A673 (cell line): ENCODE results near the gene CYSTM1. TPM values are rescaled to one million over a fixed set of nuclear protein-coding genes. Genes with fewer than 3 reads are reported as not detected.

Source experiments
- BruUV-seq: library from RNA; stranded (reverse); fragments of 400-500 nt; replicated peaks from 2 replicates; lab custom pipeline; 2021; lab: Mats Ljungman, UMichigan
- CTCF ChIA-PET: fragments of 300-600 bp; sonication (Branson Sonifier 250); formaldehyde crosslinking; loops from one replicate; lab custom pipeline; 2022; ENCODE audit warnings: antibody characterized with exemption; lab: Charles Lee
- POLR2A ChIA-PET: fragments of 300-600 bp; sonication (Branson Sonifier 250); formaldehyde crosslinking; loops from one replicate; lab custom pipeline; 2022; ENCODE audit warnings: antibody characterized with exemption; ENCODE audit not compliant: low non-redundant PET; lab: Charles Lee
- DNase-seq: peaks from one replicate; pipeline ENCODE4 v3.0.0-alpha.2; 2015; ENCODE audit warnings: low spot score
- H3K27ac ChIP-seq: fragments of 200-600 bp; sonication (generic); 2 replicates; pipeline ENCODE4 v1.5.1; 2016; ENCODE audit warnings: mixed run types, low read depth, mild to moderate bottlenecking, mixed read lengths, antibody characterized with exemption, low read length; ENCODE audit not compliant: poor library complexity, severe bottlenecking
- H3K27me3 ChIP-seq: fragments of 200-600 bp; sonication (generic); replicated peaks from 2 replicates; pipeline ENCODE4 v1.6.1; 2017; ENCODE audit warnings: mixed run types, low read depth, mild to moderate bottlenecking, mixed read lengths, antibody characterized with exemption, low read length; ENCODE audit not compliant: insufficient read depth, poor library complexity
- H3K36me3 ChIP-seq: fragments of 200-600 bp; sonication (generic); 2 replicates; pipeline ENCODE4 v1.6.1; 2016; ENCODE audit warnings: mixed run types, mild to moderate bottlenecking, mixed read lengths, antibody characterized with exemption, low read length; ENCODE audit not compliant: insufficient read depth, poor library complexity, severe bottlenecking
- H3K4me1 ChIP-seq: fragments of 200-600 bp; sonication (generic); 2 replicates; pipeline ENCODE4 v1.6.1; 2017; ENCODE audit warnings: mixed run types, mild to moderate bottlenecking, mixed read lengths, antibody characterized with exemption, low read length; ENCODE audit not compliant: insufficient read depth, poor library complexity, severe bottlenecking
- H3K4me3 ChIP-seq: fragments of 200-600 bp; sonication (generic); 2 replicates; pipeline ENCODE4 v1.5.1; 2016; ENCODE audit warnings: low read depth, mixed run types, mild to moderate bottlenecking, mixed read lengths, low read length; ENCODE audit not compliant: poor library complexity, severe bottlenecking
- H3K9me3 ChIP-seq: fragments of 200-600 bp; sonication (generic); 2 replicates; pipeline ENCODE4 v1.6.1; 2016; ENCODE audit warnings: mixed run types, low read depth, mild to moderate bottlenecking, mixed read lengths, antibody characterized with exemption, low read length; ENCODE audit not compliant: poor library complexity, severe bottlenecking
- EZH2 ChIP-seq: fragments of 200-600 bp; sonication (generic); IDR thresholded peaks from 2 replicates; pipeline ENCODE4 v1.6.1; 2017; ENCODE audit warnings: borderline replicate concordance, low read depth, mild to moderate bottlenecking, mixed read lengths, antibody characterized with exemption, low read length; ENCODE audit not compliant: poor library complexity, severe bottlenecking
- intact Hi-C: fragments of 100-400 bp; cut with micrococcal nuclease; formaldehyde crosslinking; loops from one replicate; pipeline ENCODE4 v1.10.0; 2022; ENCODE audit not compliant: unreplicated experiment
- total RNA-seq: library from RNA; stranded (reverse); gene quantifications from 2 replicates; pipeline ENCODE4 v1.2.3, GENCODE V29; 2021
- TF ChIP-seq, protein P1 (sequence below): fragments of 300-800, 200-600 bp; sonication (generic); conservative IDR thresholded peaks from 2 replicates; pipeline ENCODE4 v1.5.1; 2017; ENCODE audit warnings: low read depth, mild to moderate bottlenecking, antibody characterized with exemption, low read length, moderate library complexity, mixed read lengths

CYSTM1 gene
- total RNA-seq, 1 experiment from 2014 or later = 35.5 TPM

- intact Hi-C loops = no loop called here
Observed at GRCh38 chr5:140259500-140259899, 84.5 kb downstream of the CYSTM1 start.

GRCh38 chr5:140260089-140260656, 85.2 kb downstream of the CYSTM1 start:
- no peak overlapping the region for H3K27ac ChIP-seq
- H3K27me3 ChIP-seq = no peaks in the 10 kb centered on the region
- TF ChIP-seq EZH2 = no peak
- TF ChIP-seq, protein P1, sequence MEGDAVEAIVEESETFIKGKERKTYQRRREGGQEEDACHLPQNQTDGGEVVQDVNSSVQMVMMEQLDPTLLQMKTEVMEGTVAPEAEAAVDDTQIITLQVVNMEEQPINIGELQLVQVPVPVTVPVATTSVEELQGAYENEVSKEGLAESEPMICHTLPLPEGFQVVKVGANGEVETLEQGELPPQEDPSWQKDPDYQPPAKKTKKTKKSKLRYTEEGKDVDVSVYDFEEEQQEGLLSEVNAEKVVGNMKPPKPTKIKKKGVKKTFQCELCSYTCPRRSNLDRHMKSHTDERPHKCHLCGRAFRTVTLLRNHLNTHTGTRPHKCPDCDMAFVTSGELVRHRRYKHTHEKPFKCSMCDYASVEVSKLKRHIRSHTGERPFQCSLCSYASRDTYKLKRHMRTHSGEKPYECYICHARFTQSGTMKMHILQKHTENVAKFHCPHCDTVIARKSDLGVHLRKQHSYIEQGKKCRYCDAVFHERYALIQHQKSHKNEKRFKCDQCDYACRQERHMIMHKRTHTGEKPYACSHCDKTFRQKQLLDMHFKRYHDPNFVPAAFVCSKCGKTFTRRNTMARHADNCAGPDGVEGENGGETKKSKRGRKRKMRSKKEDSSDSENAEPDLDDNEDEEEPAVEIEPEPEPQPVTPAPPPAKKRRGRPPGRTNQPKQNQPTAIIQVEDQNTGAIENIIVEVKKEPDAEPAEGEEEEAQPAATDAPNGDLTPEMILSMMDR = no peak
- H3K36me3 ChIP-seq = peaks cover 11% of the 10 kb centered on the region
- peaks cover 12% of the 10 kb centered on the region for H3K4me1 ChIP-seq
- ChIA-PET CTCF (no interaction called here), POLR2A (no interaction called here)
- no peaks in the 10 kb centered on the region for H3K9me3 ChIP-seq
- intact Hi-C loops = no loop called here
- H3K4me3 ChIP-seq = no peak overlapping the region
- BruUV-seq = no TSS peak
- DNase-seq = no peak

More at GRCh38 chr5:140259500-140259899, 84.5 kb downstream of the CYSTM1 start:
- no peak for DNase-seq
- Histone ChIP-seq H3K4me3 (no peak overlapping the region), H3K36me3 (peaks cover 11% of the 10 kb centered on the region), H3K9me3 (no peaks in the 10 kb centered on the region), H3K27ac (no peak overlapping the region), H3K4me1 (peaks cover 12% of the 10 kb centered on the region), H3K27me3 (no peaks in the 10 kb centered on the region)
- no TSS peak for BruUV-seq
- TF ChIP-seq EZH2 = no peak
- TF ChIP-seq, protein P1 = no peak
- ChIA-PET POLR2A (no interaction called here), CTCF (no interaction called here)

- peaks cover 11% of the 10 kb centered on the region for H3K36me3 ChIP-seq
- intact Hi-C loops = no loop called here
- H3K9me3 ChIP-seq = no peaks in the 10 kb centered on the region
- H3K27me3 ChIP-seq = no peaks in the 10 kb centered on the region
- CTCF ChIA-PET = interaction anchor here (1.0 kb wide), 1 partner anchor 97 kb away, joined by 3 read pairs; no protein-coding TSS in a partner anchor
- H3K4me1 ChIP-seq = peaks cover 12% of the 10 kb centered on the region
- no peak for TF ChIP-seq EZH2
- TF ChIP-seq, protein P1 = no peak
- no TSS peak for BruUV-seq
- DNase-seq = peak; percentile 56
- no peak overlapping the region for H3K27ac ChIP-seq
- no peak overlapping the region for H3K4me3 ChIP-seq
- POLR2A ChIA-PET = interaction anchor here (0.6 to 0.7 kb wide), 2 partner anchors 58 to 80 kb away, joined by 3 read pairs; no protein-coding TSS in a partner anchor
Observed at GRCh38 chr5:140261403-140262171, 86.6 kb downstream of the CYSTM1 start.
